SK-N-SH (cell line): ENCODE measurements around the gene FAM153A.
"Not testable (repeated sequence)": the region's sequence is repeated elsewhere in the genome, so short reads cannot be mapped to it uniquely, and the experiment has no call there.

Experiments used
- FOSL2 ChIP-seq: IDR thresholded peaks from 2 replicates; pipeline ENCODE4 v1.4.0; 2012; ENCODE audit warnings: low read depth, mild to moderate bottlenecking, moderate library complexity, borderline replicate concordance
- MAX ChIP-seq: IDR thresholded peaks from 2 replicates; pipeline ENCODE4 v1.4.0; 2012; ENCODE audit warnings: low read depth
- TAF1 ChIP-seq: IDR thresholded peaks from 2 replicates; pipeline ENCODE4 v1.6.1; 2012; ENCODE audit warnings: low read depth, mild to moderate bottlenecking, low read length, moderate library complexity, borderline replicate concordance
- USF2 ChIP-seq: fragments of 150-350 bp; IDR thresholded peaks from 2 replicates; pipeline ENCODE4 v1.6.1; 2017; ENCODE audit warnings: antibody characterized with exemption, low read length, low read depth, borderline replicate concordance
- TF ChIP-seq, protein P1 (sequence below): fragments of 200-600 bp; sonication (generic); IDR thresholded peaks from 2 replicates; pipeline ENCODE4 v1.6.1; 2017; ENCODE audit warnings: antibody characterized with exemption, mild to moderate bottlenecking, moderate library complexity

GRCh38 chr5:177826073-177826472 lies 43.4 kb upstream of the FAM153A start:
- TF ChIP-seq, protein P1, sequence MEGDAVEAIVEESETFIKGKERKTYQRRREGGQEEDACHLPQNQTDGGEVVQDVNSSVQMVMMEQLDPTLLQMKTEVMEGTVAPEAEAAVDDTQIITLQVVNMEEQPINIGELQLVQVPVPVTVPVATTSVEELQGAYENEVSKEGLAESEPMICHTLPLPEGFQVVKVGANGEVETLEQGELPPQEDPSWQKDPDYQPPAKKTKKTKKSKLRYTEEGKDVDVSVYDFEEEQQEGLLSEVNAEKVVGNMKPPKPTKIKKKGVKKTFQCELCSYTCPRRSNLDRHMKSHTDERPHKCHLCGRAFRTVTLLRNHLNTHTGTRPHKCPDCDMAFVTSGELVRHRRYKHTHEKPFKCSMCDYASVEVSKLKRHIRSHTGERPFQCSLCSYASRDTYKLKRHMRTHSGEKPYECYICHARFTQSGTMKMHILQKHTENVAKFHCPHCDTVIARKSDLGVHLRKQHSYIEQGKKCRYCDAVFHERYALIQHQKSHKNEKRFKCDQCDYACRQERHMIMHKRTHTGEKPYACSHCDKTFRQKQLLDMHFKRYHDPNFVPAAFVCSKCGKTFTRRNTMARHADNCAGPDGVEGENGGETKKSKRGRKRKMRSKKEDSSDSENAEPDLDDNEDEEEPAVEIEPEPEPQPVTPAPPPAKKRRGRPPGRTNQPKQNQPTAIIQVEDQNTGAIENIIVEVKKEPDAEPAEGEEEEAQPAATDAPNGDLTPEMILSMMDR: not testable (repeated sequence)
- TF ChIP-seq FOSL2, USF2, MAX, TAF1: not testable (repeated sequence)
